HepG2 (cell line): Measurements from ENCODE around the gene FAM83C. TPM values are rescaled to one million over a fixed set of nuclear protein-coding genes. Genes with fewer than 3 reads are reported as not detected.

Experiments
- FOXK2 ChIP-seq: fragments of 450-650 bp; IDR thresholded peaks from 2 replicates; pipeline ENCODE4 v1.6.1; 2016
- NAIF1 ChIP-seq: sonication (generic); formaldehyde crosslinking; IDR thresholded peaks from 2 replicates; pipeline ENCODE4 v1.5.0; 2020; ENCODE audit warnings: mild to moderate bottlenecking, missing genetic modification reagents, borderline replicate concordance
- NCOA1 ChIP-seq: sonication (generic); formaldehyde crosslinking; IDR thresholded peaks from 2 replicates; pipeline ENCODE4 v1.9.0; 2021; ENCODE audit warnings: missing genetic modification reagents
- SKI ChIP-seq: fragments of 450-650 bp; IDR thresholded peaks from one replicate; pipeline ENCODE4 v1.6.1; 2018; ENCODE audit warnings: mild to moderate bottlenecking; ENCODE audit not compliant: partially characterized antibody
- TBX2 ChIP-seq: sonication (generic); formaldehyde crosslinking; IDR thresholded peaks from 2 replicates; pipeline ENCODE4 v1.5.0; 2020; ENCODE audit warnings: missing genetic modification reagents, mild to moderate bottlenecking, borderline replicate concordance
- THAP11 ChIP-seq: IDR thresholded peaks from 2 replicates; pipeline ENCODE4 v1.6.1; 2016; ENCODE audit warnings: missing biosample characterization, missing genetic modification reagents
- ZFP36L2 ChIP-seq: sonication (generic); formaldehyde crosslinking; IDR thresholded peaks from 2 replicates; pipeline ENCODE4 v1.4.0; 2020; ENCODE audit warnings: missing genetic modification reagents
- ZFX ChIP-seq: sonication (generic); formaldehyde crosslinking; IDR thresholded peaks from 2 replicates; pipeline ENCODE4 v1.4.0; 2020; ENCODE audit warnings: mild to moderate bottlenecking, low read depth, missing genetic modification reagents, moderate library complexity
- ZSCAN31 ChIP-seq: sonication (generic); formaldehyde crosslinking; IDR thresholded peaks from 2 replicates; pipeline ENCODE4 v1.5.0; 2020; ENCODE audit warnings: low read depth, mild to moderate bottlenecking, missing genetic modification reagents
- polyA plus RNA-seq, 8 experiments: library from polyadenylated mRNA; depleted of rRNA in 3 of 8; stranded (reverse) in 7 of 8; unstranded in 1 of 8; fragments of >200 nt; fragmentation: Illumina TruSeq in 4 of 8; extraction: Trizol in 4 of 8; gene quantifications; 2 replicates each; pipeline versions ENCODE4 v1.2.1 to v1.2.3, GENCODE V29; 2011 to 2016; ENCODE audit warnings: low read depth in 4 of 8, missing spikeins in 1 of 8, mixed read lengths in 1 of 8; ENCODE audit not compliant: insufficient read depth in 1 of 8
- total RNA-seq, 5 experiments: library from RNA; depleted of rRNA; stranded (reverse); fragments of >200 nt; fragmentation: Illumina TruSeq; extraction: Trizol; gene quantifications; 2 replicates each; pipeline ENCODE4 v1.2.3, GENCODE V29; 2016; ENCODE audit warnings: low read depth in 1 of 5
- TF ChIP-seq, protein P1 (sequence below): IDR thresholded peaks from 2 replicates; pipeline ENCODE4 v1.6.1; 2016; ENCODE audit warnings: low read depth, missing genetic modification reagents, missing compliant biosample characterization
- TF ChIP-seq, protein P2 (sequence below): sonication (generic); formaldehyde crosslinking; IDR thresholded peaks from 2 replicates; pipeline ENCODE4 v1.4.0; 2020; ENCODE audit warnings: missing genetic modification reagents, mild to moderate bottlenecking, borderline replicate concordance

FAM83C gene
- total and polyA plus RNA-seq, 2 of the 13 experiments (the other 11 are each of a cell fraction or from before 2014, with no cell fraction given) = 0.04 TPM; not detected in 1

DNA sequence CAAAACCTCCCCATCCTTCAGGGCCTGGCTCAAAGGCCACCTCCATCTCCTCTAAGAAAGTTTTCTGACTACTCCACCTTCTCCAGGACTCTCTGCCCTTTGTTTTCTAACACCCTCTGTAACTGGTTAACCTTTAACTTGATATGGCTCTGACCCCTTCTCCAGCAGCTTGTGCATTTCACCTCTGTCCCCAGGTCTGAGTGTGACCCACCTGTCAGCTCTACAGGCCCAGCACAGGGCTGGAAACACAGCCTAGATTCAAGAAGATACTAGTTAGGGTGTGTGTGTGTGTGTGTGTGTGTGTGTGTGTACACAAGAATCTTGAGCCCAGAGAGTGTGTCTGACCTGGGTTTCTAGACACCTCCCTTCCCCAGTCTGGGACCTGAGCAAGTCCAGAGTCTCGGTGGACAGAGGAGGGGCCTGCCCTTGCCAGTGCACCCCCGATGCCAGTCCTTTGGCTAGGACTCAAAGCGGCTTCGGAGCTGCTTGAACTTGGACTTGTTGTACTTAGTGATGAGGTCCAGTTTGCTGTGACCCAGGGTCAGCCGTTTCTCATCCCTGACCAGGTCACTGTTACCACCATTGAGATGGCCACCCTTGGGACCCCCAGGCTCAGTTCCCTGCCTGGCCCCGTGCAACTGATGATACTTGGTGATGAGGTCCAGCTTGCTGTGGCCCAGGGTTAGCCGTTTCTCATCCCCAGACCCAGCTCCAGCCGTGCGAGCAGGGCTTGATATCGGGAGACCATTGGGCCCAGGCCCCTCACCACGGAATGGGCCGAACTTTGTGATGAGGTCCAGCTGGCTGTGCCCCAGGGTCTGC, 5.9 kb downstream of the FAM83C start (continued):
- TF ChIP-seq, protein P1, sequence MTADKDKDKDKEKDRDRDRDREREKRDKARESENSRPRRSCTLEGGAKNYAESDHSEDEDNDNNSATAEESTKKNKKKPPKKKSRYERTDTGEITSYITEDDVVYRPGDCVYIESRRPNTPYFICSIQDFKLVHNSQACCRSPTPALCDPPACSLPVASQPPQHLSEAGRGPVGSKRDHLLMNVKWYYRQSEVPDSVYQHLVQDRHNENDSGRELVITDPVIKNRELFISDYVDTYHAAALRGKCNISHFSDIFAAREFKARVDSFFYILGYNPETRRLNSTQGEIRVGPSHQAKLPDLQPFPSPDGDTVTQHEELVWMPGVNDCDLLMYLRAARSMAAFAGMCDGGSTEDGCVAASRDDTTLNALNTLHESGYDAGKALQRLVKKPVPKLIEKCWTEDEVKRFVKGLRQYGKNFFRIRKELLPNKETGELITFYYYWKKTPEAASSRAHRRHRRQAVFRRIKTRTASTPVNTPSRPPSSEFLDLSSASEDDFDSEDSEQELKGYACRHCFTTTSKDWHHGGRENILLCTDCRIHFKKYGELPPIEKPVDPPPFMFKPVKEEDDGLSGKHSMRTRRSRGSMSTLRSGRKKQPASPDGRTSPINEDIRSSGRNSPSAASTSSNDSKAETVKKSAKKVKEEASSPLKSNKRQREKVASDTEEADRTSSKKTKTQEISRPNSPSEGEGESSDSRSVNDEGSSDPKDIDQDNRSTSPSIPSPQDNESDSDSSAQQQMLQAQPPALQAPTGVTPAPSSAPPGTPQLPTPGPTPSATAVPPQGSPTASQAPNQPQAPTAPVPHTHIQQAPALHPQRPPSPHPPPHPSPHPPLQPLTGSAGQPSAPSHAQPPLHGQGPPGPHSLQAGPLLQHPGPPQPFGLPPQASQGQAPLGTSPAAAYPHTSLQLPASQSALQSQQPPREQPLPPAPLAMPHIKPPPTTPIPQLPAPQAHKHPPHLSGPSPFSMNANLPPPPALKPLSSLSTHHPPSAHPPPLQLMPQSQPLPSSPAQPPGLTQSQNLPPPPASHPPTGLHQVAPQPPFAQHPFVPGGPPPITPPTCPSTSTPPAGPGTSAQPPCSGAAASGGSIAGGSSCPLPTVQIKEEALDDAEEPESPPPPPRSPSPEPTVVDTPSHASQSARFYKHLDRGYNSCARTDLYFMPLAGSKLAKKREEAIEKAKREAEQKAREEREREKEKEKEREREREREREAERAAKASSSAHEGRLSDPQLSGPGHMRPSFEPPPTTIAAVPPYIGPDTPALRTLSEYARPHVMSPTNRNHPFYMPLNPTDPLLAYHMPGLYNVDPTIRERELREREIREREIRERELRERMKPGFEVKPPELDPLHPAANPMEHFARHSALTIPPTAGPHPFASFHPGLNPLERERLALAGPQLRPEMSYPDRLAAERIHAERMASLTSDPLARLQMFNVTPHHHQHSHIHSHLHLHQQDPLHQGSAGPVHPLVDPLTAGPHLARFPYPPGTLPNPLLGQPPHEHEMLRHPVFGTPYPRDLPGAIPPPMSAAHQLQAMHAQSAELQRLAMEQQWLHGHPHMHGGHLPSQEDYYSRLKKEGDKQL (CRISPR knock-in tag) = no peak
- peak; percentile 83; the same call in 1 of the 2 replicates for TF ChIP-seq NCOA1 (CRISPR knock-in tag)
- TF ChIP-seq THAP11 (CRISPR knock-in tag) = peak; percentile 63; the same call in 1 of the 2 replicates
- TF ChIP-seq NAIF1 = no peak
- TF ChIP-seq SKI = peak; percentile 79
- TF ChIP-seq FOXK2 = no peak
- peak; percentile 91 for TF ChIP-seq TBX2
- TF ChIP-seq ZFX (CRISPR knock-in tag) = peak; percentile 87
- TF ChIP-seq, protein P2, sequence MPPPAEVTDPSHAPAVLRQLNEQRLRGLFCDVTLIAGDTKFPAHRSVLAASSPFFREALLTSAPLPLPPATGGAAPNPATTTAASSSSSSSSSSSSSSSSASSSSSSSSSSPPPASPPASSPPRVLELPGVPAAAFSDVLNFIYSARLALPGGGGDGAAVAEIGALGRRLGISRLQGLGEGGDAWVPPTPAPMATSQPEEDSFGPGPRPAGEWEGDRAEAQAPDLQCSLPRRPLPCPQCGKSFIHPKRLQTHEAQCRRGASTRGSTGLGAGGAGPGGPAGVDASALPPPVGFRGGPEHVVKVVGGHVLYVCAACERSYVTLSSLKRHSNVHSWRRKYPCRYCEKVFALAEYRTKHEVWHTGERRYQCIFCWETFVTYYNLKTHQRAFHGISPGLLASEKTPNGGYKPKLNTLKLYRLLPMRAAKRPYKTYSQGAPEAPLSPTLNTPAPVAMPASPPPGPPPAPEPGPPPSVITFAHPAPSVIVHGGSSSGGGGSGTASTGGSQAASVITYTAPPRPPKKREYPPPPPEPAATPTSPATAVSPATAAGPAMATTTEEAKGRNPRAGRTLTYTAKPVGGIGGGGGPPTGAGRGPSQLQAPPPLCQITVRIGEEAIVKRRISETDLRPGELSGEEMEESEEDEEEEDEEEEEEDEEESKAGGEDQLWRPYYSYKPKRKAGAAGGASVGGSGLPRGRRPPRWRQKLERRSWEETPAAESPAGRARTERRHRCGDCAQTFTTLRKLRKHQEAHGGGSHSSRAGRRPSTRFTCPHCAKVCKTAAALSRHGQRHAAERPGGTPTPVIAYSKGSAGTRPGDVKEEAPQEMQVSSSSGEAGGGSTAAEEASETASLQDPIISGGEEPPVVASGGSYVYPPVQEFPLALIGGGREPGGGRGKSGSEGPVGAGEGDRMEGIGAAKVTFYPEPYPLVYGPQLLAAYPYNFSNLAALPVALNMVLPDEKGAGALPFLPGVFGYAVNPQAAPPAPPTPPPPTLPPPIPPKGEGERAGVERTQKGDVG = 0 out of 2 replicates have a peak, but pooled peaks have one; percentile 63
- TF ChIP-seq ZFP36L2 = no peak
- peak; percentile 87; the same call in 1 of the 2 replicates for TF ChIP-seq ZSCAN31 (CRISPR knock-in tag)
